HG03135 (cell line): Measurements from ENCODE around the gene SORCS2.

Experiments used
- ATAC-seq: cut with Tn5 transposase; IDR thresholded peaks from one replicate; pipeline ENCODE4 v1.9.1; 2021; ENCODE audit warnings: mild to moderate bottlenecking, moderate library complexity; ENCODE audit not compliant: unreplicated experiment

Gene SORCS2

DNA sequence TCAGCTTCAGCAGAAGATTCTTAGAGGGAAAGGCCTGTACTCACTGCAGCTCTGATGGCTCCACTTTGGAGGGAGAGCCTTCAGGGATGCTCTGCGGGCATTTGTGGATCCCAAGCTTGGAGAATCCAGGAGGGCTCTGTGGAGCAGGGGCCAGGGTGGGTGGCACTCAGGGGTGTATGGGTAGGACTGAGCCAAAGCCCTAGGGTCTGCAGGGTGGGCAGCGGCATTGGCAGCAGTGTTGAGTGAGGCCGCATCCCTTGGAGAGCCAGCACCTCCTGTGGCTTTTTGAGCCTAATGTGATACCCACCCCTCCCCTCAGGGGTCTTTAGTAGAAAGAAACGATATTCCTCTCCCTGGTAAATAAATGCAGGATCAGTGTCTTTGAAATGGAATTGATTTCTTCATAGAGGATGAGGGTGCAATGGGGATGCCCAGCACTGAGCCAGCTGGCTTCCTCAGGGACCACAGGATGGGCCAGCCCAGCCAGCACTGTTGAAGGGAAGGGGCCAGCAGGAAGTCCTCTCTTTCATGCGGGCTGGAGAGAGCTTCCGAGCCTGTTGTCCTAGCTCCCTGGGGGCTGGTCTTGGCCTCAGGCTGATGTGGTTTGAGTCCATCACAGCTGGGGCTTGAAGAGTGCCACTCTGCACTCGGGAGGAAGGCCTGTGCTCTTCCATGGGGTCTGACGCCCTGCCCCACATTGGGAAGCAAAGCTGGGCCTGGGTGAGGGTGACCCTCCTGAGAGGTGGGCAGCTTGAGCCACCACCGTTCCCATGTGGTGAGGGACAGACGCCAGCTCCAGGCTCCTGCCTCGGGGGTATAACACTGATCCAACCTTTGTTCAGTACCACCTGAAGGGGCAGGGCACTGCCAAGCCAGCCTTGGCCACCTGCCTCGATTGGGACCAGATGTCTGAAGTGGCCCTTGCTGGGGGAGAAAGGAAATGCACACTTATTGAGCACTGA is 192.9 kb downstream of the SORCS2 start:
- ATAC-seq, result no peak

DNA sequence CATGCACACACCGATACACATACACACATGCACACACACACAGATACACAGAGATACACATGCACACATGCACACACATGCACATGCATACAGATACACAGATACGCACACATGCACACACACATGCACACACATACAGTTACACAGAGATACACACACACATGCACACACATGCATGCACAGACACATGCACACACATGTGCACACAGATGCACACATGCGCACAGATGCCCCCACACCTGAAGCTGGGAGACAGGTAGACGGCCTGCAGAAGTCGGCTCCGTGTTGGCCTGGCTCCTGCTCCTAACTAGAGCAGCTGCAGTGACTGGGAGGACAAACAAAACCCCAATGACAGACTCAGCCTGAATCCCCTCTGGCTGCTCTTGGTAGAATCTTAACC is 195.6 kb downstream of the SORCS2 start:
- no peak for ATAC-seq

DNA sequence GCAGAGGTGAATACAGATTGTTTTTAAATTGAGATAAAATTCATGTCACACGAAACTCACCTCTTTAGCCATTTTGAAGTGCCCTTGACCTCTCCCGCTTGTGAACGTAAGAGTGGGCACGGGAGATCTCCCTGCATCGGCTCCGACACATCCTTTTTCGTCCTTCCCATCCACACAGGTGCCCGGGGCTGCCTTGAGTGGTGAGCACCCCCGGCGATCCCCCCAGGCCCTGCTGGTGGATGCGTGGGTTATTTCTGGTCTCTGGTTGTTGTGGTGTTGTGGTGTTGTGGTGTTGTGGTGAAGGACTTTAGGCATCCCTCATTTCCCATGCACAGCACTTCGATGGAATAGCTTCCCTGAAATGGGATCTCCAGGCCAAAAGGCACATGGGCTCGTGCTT is 196.3 kb downstream of the SORCS2 start:
- ATAC-seq, result no peak

DNA sequence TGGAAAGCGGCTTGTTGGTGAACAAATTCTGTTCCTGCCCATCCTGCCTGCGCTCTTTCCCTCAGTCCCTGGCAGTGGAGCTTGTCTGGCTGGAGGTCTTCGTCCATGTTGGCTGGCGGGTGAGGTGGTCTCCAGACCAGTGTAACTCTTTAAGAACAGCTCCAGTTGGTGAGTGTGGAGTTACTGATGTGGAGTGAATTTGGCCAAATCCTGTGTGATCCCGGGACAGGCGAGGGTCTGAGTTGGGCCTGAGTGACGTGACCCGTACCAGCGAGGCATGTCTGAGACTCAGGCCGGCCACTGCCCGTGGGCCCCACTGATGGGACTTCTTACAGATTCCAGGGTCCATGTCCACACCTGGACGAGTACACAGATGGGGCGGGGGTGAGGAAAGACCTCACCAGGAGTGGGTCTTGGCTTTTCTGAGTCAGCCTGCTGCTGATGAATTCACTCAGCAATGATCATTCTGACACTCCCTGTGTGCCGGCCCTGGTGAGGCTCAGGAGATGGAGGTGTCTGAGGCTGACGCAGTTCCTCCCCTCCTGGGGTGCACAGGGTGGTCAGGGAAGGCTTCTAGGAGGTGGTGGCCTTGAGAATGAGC is 196.9 kb downstream of the SORCS2 start:
- no peak for ATAC-seq

GRCh38 chr4:7389719-7390118 is 197.4 kb downstream of the SORCS2 start:
- ATAC-seq, result no peak

GRCh38 chr4:7390336-7390735 is 198.0 kb downstream of the SORCS2 start:
- ATAC-seq, result no peak

- no peak for ATAC-seq
These were observed 198.7 kb downstream of the SORCS2 start for GRCh38 chr4:7390906-7391636.

DNA sequence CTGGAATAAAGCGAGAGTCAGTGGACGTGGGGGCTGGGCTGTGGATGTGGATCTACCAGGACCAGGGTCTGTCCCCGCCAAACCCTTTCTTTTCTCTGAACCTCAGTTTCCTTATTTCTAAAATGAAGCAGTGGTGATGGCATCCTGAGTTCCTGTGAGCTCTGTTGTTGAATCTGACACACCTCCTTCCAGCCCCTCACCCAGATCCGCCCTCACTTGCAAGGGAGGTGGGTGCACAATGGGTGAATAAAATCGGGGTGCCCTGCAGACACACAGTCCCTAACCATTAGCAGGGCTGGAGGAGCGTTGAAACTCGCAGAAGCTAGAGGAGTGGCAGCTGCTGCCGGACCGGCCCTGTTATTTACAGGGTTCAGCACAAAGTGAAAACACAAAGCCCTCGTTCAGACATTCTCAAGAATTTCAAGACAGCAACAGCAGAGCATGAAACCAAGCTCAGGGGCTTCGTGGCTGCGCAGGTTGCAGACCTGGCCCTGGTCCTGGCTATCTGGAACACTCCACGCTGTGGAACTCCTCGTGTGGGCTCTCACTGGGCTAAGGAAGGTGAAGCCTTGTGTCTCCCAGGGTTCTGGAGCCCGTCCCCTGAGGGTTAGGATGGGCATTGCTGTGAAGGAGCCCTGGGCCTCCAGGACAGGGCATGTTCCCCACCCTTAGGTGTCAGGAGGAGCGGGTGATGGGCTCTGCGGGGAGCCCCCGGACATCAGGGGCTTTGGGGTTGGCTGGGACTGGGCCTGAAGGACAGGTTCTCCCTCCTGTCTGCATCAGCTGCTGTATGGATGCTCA is 199.5 kb downstream of the SORCS2 start:
- no peak for ATAC-seq

- no peak for ATAC-seq
These were observed 200.4 kb downstream of the SORCS2 start for GRCh38 chr4:7392438-7393421.

DNA sequence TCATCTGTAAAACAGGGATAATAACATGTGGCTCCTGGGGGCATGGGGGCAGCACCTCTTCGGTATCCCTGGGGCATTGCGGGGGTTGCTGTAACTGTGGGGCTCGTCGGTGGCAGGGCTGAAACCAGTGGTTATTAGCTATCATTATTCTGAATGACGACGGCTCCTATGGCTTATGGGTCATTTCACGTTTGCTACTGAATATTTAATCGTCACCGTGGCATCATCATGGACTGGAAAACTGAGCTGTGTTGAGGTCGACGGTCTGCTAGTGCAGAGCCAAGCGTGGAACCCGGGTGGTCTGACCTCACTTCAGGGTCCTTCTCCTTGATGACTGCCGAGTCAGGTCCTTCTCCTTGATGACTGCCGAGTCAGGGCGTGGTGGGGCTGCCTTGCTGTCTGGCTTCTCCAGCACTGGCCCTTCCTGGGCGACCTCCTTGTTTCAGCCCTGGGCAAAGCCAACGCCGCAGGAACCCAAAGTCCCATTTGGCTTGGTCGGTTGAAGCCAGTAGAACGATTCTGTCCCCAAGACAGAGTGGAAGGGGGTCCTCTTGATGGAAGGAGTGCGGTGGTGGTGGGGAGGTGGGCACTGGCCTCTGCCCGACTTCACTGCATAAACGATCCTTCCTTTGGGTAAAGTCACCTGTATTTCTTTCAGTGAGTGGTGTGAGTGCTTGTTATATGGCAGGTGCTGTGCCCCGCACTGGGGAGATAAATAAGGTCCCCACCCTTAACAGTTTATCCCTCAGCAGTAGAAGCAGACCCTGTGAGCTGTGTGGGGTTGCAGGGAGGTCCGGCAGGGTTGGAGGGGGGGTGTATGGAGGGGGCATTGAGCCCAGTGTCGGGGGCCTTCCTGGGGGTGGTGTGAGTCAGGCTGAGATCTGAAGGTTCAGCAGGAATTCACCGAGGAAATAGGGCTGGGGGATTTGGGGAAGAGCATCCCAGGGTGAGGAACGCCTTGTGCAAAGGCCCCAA is 201.6 kb downstream of the SORCS2 start:
- ATAC-seq, result no peak

DNA sequence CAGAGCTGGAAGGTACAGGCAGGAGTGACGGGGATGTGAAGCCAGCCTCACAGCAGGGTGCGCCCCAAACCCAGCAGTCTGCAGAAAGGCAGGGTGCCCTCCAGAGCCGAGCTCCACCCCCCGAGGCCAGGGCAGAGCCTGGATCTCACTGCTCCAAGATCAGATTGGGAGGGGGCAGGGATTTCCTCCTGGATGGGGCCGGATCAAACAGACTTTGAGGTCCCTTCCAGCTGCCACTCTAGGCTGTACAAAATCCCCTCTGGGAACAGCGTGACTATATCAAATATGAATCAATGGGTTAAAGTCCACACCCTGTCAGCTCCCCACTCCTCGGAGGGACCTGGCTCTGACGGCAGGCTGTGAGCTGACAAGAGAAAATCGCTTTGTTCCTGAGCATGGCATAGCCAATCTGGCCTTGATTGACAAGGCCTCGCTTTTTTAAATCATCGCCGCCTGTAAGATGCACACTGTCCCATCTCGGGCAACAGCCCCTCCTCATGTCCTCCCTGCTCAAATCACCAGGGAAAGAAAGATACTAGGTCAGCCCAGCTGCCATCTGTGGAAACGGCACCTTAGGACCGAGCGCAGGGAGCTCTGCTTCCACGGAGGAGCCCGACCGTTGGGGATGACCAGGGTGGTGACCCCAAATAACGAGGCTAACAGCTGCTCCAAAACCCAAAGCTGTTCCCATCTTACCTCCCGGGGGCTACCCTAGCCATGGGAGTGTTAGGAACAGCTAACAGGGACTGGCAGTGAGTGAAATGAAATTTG is 202.5 kb downstream of the SORCS2 start:
- ATAC-seq, result no peak

DNA sequence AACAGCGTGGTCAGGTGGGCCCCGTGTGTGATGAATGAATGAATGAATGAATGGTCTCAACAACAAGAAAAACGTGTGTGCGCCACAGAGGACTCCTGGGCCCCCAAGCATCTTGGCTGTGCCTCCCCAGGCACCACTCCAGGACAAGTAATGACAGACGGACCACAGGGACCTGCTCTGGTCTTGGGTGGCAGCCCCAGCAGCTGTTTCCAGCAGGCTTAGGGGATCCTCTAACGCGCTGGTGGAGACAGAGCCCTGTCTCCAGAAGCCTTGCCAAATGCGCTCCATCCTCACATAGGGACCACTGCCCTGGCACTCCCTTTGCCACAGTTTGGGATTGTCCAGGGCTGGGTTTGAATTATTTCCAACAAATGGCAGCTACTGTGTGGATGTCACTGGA is 203.3 kb downstream of the SORCS2 start:
- ATAC-seq, result no peak

GRCh38 chr4:7396186-7396910 is 204.0 kb downstream of the SORCS2 start:
- ATAC-seq, result no peak

DNA sequence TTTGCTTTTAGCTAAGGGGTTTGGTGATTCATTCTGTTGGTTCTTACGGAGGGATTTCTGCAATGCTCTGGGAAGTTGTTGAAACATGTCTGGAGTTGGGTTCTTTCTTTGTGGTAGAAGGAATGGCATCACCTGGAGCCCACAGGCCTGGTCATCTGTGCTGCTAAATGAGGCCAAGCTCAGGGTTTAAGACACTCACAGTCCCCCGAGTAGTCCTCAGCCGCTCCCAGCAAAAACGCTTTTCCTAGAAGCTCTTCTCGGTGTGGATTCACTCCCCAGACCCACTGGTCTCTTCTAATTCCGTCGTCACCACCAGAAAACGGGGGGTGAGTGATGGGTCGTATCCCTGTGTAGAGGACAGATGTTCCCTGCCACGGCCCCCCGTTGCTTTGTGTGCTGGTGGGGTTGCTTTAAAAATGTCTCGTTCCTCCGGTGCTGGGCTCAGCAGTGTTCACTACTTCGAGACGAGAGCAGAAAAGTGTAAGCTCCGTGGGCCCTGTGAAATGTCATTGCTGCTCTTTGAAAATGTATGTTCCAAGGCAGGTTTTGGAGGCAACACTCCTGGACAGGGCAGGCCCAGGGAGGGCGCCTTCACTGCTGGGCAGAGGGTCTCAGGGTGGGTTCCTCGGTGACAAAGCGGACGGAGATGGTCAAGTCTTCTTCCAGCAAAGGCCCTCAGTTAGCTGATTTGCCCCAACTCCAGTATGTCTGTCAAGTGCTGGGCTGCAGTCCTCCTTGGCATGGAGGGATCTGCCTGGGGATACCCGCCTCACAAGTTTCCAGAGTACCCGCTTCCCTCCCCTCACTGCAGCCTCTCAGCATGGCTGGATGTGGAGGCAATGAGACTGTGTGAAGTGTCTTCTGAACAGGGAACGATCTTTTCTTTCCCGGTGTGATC is 205.1 kb downstream of the SORCS2 start:
- no peak for ATAC-seq

DNA sequence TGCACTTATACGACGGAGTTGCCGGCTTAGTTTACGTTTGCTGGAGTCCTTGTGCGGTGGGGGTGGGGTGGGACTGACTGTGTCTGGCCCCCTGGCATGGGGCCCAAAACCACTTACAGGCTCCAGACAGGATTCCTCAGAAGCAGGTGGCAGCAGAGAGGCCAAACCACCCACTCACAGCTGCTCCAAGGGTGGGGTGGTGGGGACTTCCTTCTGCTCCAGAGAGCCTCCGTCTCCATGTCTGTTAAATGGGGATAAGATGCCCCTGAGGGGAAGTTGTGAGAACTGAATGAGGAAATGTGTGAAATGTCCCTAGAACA is 205.7 kb downstream of the SORCS2 start:
- no peak for ATAC-seq

DNA sequence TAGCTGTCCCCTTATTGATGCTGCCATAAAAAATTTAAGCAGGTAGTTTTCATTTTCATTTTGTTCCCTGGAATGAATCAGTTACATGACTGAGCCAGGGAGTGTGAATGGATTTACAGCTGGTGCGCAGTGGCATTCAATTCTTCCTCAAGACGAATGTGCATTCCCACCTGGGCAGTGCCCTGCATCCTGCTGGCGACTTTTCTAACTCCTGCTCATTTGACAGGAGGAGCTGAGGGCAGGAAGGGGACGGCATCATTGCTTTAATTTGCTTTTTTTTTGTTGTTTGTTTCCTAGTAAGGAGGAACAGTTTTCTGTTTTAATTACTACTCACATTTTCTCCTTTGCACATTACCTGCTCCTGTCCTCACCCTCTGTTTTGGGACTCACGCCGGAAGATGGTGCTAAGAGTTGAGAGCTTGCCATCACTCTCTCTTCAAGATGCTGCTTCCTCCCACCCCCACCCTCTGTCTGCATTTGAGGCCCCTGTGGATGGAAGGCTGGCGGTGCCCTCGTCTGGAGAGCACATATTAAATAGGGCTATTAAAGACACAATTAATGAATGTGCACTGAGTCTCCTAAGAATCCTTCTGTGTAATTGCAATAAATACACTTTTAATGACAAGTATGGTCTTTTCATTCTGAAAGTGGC is 206.6 kb downstream of the SORCS2 start:
- no peak for ATAC-seq
